HCT116 (cell line): Measurements from ENCODE around the gene ARPP21.

Experiments
- EZH2 ChIP-seq: fragments of 200-600 bp; sonication (generic); IDR thresholded peaks from 2 replicates; pipeline ENCODE4 v1.6.1; 2017; ENCODE audit warnings: antibody characterized with exemption, mixed run types
- EZH2phosphoT487 ChIP-seq: fragments of 200-600 bp; IDR thresholded peaks from 2 replicates; pipeline ENCODE4 v1.6.1; 2018; ENCODE audit warnings: antibody characterized with exemption, borderline replicate concordance
- YY1 ChIP-seq: IDR thresholded peaks from 2 replicates; pipeline ENCODE4 v1.6.1; 2011; ENCODE audit warnings: low read length, low read depth, moderate library complexity, mild to moderate bottlenecking; ENCODE audit not compliant: insufficient replicate concordance; ENCODE audit errors: extremely low read depth
- TF ChIP-seq, protein P1 (sequence below), 3 experiments: fragments of 200-600 bp in 1 of 3; sonication (generic) in 1 of 3; IDR thresholded peaks in 2 of 3; conservative IDR thresholded peaks in 1 of 3; 2 replicates each; pipeline ENCODE4 v1.5.1; 2012 to 2017; ENCODE audit warnings: low read depth in 2 of 3, low read length in 2 of 3, antibody characterized with exemption in 1 of 3, borderline replicate concordance in 1 of 3, control low read depth in 1 of 3, mild to moderate bottlenecking in 1 of 3, mixed read lengths in 1 of 3, mixed run types in 1 of 3, moderate library complexity in 1 of 3; ENCODE audit not compliant: insufficient read depth in 1 of 3
- TF ChIP-seq, protein P2 (sequence below): IDR thresholded peaks from 2 replicates; pipeline ENCODE4 v1.6.1; 2012; ENCODE audit warnings: low read depth

DNA sequence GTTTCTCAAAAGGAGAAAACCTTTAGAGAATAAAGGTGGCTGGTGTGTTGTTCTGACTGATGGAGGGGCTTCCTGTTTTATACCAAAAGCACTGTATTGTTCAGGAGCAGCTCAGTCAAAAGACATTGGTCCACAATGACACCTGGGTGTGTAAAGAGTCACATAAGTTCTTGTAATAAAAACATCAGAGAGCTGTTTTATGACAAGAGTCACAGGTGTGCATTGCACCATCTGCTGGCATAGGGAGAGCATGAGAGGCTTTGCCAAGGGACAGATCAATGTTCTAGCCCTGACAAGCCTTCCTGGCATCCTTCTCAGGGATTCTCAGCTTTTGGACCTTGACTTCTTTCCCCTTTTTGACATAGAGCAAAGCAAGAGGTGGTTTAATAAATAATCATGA is 20.4 kb downstream of the ARPP21 start:
- TF ChIP-seq YY1, result no peak
- TF ChIP-seq, protein P1, sequence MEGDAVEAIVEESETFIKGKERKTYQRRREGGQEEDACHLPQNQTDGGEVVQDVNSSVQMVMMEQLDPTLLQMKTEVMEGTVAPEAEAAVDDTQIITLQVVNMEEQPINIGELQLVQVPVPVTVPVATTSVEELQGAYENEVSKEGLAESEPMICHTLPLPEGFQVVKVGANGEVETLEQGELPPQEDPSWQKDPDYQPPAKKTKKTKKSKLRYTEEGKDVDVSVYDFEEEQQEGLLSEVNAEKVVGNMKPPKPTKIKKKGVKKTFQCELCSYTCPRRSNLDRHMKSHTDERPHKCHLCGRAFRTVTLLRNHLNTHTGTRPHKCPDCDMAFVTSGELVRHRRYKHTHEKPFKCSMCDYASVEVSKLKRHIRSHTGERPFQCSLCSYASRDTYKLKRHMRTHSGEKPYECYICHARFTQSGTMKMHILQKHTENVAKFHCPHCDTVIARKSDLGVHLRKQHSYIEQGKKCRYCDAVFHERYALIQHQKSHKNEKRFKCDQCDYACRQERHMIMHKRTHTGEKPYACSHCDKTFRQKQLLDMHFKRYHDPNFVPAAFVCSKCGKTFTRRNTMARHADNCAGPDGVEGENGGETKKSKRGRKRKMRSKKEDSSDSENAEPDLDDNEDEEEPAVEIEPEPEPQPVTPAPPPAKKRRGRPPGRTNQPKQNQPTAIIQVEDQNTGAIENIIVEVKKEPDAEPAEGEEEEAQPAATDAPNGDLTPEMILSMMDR (IDR thresholded peaks at IDR 0.05 in 2 of 3, conservative IDR thresholded peaks at IDR 0.05 in 1 of 3; ENCODE audit: borderline replicate concordance in 1 of 3, insufficient read depth in 1 of 3, low read depth in 2 of 3, low read length in 2 of 3), result no peak
- TF ChIP-seq, protein P2, sequence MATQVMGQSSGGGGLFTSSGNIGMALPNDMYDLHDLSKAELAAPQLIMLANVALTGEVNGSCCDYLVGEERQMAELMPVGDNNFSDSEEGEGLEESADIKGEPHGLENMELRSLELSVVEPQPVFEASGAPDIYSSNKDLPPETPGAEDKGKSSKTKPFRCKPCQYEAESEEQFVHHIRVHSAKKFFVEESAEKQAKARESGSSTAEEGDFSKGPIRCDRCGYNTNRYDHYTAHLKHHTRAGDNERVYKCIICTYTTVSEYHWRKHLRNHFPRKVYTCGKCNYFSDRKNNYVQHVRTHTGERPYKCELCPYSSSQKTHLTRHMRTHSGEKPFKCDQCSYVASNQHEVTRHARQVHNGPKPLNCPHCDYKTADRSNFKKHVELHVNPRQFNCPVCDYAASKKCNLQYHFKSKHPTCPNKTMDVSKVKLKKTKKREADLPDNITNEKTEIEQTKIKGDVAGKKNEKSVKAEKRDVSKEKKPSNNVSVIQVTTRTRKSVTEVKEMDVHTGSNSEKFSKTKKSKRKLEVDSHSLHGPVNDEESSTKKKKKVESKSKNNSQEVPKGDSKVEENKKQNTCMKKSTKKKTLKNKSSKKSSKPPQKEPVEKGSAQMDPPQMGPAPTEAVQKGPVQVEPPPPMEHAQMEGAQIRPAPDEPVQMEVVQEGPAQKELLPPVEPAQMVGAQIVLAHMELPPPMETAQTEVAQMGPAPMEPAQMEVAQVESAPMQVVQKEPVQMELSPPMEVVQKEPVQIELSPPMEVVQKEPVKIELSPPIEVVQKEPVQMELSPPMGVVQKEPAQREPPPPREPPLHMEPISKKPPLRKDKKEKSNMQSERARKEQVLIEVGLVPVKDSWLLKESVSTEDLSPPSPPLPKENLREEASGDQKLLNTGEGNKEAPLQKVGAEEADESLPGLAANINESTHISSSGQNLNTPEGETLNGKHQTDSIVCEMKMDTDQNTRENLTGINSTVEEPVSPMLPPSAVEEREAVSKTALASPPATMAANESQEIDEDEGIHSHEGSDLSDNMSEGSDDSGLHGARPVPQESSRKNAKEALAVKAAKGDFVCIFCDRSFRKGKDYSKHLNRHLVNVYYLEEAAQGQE, result no peak
- TF ChIP-seq EZH2phosphoT487, result no peak
- no peak for TF ChIP-seq EZH2
